AG09319 (cell line): Measurements from ENCODE around the gene EHD1.

Source experiments
- DNase-seq: peaks from one replicate; pipeline ENCODE4 v3.0.0-alpha.2; 2010; ENCODE audit warnings: low read depth; ENCODE audit errors: extremely low read depth
- TF ChIP-seq, protein P1 (sequence below): IDR thresholded peaks from 2 replicates; pipeline ENCODE4 v1.5.1; 2011; ENCODE audit warnings: low read depth, mild to moderate bottlenecking, inconsistent platforms, low read length, moderate library complexity

Gene EHD1

DNA sequence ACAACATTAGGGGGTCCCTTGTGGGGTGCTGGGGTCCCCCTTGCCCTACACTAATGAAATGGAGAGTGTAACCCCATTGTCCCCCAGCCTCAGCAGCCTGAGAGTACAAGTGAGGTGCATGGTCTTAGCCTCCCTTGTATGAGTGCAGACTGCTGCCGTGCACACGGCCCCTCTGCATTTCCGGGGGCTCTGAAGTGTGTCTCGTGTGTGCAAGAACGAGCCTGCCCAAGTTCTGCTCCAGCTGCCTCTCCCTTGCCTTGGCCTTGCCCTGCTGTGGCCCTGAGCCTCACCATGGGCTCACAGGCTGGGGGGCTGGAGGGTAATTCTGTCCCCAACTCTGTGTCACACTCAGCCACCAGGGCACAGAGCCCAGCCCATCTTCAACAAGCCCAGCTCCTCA lies 5.2 kb upstream of the EHD1 start:
- TF ChIP-seq, protein P1, sequence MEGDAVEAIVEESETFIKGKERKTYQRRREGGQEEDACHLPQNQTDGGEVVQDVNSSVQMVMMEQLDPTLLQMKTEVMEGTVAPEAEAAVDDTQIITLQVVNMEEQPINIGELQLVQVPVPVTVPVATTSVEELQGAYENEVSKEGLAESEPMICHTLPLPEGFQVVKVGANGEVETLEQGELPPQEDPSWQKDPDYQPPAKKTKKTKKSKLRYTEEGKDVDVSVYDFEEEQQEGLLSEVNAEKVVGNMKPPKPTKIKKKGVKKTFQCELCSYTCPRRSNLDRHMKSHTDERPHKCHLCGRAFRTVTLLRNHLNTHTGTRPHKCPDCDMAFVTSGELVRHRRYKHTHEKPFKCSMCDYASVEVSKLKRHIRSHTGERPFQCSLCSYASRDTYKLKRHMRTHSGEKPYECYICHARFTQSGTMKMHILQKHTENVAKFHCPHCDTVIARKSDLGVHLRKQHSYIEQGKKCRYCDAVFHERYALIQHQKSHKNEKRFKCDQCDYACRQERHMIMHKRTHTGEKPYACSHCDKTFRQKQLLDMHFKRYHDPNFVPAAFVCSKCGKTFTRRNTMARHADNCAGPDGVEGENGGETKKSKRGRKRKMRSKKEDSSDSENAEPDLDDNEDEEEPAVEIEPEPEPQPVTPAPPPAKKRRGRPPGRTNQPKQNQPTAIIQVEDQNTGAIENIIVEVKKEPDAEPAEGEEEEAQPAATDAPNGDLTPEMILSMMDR: no peak
- no peak for DNase-seq

DNA sequence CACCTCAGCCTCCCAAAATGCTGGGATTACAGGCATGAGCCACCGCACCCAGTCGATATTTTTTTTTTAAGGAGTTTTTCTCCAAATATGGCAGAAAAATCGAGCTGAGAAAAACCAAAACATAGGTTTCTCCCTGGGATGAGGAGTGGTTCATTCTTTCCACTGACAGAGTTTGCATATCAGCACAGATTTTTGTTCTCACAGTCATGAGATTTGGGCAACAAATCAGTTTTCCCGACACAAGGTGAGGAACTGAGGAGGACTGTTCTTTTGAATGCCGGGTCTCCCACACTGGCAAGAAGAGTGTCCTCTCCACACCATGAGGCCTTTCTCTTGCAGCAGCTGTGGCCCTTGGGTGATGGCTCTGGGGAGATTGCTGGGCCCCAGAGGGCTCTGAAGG lies 3.8 kb upstream of the EHD1 start:
- TF ChIP-seq, protein P1: no peak
- no peak for DNase-seq

DNA sequence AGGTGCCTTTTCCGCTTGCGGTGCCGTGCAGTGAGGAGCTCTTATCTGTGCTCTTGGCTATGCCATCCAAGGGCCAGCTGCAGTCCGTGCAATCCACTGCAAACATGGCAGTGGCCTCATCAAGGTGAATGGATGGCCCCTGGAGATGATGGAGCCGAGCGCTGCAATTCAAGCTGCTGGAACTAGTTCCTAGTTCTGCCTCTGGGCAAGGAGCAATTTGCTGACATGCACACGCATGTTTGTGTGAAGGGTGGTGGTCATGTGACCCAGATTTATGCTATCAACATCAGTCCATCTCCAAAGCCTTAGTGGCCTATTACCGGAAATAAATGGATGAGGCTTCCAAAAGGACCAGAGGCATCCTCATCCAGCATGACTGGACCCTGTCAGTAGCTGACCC lies 3.1 kb upstream of the EHD1 start:
- no peak for DNase-seq
- TF ChIP-seq, protein P1: no peak

DNA sequence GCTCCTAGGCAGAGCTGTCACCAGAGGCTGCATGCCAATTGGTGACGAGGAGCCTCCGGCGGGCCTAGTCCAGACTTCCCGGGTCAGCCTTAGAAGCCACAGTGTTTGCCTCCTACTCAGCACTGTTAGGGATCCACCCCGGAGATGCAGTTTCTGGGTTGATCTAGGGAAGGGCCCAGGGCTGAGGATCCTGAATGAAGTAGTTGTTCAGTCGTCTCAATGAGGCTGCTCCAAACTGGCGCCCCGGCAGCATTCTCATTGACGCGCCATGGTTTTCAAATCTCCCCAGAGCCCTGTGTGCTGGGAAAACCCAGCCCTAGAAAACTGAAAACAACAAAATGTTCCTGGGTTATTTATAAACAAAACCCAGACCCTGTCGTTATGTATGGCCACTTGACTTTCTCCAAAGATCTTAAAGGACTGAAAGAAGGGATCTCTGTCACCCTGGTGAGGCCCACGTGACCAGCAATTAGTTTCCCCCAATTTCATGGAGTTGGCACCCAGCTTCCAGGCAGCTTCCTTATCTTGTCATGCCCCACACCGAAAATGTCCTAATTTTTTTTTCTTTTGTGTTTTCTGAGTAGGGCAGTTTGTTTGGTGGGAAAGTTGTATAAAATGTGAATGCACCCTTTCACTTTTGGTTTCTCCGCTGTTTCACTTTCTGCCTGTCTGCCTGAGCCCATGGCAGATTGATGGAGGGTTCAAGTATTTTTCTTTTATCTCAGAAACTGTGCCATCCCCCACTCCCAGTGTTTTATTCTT lies 2.0 kb upstream of the EHD1 start:
- DNase-seq: no peak
- TF ChIP-seq, protein P1: no peak

DNA sequence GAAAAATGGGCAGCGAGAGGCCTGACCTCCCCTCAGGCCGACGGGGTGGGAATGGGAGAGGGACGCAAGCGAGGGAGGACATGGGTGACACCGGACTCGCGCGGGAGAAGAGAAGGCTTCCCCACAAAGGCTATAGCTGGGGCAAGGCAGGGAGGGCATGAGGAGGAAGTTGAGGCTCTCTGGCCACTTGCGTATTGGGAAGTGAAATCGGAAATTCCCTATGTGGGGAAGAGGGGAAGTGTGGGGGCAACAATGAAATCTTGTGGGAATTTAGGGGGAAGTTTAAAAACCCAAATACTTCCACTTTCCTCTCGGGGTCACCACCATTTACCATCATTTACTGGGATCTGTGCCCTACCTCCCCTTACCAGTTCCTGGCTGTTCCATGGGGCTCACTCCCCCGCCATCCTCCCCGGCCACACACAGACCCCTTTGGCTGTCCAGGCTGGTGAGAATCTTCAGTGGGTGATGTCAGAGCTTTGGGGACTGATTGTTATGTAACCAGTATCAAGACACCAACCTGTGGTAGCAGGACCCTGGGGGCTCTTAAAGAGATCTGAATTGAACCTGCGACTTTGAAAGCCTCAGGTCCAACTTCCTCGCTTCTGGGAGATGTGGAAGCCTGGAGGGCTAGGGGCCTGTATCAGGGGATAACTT lies 951 bp upstream of the EHD1 start:
- DNase-seq: no peak
- TF ChIP-seq, protein P1: no peak

DNA sequence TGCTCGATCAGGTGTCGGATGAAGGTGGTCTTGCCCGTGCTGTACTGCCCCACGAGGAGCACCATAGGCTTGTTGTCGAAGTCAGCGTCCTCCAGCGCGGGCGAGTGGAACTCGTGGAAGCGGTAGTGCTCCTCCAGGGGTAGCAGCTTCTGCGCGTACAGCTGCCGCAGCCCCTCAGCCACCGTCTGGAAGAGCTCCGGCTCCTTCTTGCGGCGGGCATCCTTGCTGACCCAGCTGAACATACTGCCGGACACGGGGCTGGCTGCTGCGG lies 263 bp downstream of the EHD1 start:
- no peak for DNase-seq
- TF ChIP-seq, protein P1: no peak

DNA sequence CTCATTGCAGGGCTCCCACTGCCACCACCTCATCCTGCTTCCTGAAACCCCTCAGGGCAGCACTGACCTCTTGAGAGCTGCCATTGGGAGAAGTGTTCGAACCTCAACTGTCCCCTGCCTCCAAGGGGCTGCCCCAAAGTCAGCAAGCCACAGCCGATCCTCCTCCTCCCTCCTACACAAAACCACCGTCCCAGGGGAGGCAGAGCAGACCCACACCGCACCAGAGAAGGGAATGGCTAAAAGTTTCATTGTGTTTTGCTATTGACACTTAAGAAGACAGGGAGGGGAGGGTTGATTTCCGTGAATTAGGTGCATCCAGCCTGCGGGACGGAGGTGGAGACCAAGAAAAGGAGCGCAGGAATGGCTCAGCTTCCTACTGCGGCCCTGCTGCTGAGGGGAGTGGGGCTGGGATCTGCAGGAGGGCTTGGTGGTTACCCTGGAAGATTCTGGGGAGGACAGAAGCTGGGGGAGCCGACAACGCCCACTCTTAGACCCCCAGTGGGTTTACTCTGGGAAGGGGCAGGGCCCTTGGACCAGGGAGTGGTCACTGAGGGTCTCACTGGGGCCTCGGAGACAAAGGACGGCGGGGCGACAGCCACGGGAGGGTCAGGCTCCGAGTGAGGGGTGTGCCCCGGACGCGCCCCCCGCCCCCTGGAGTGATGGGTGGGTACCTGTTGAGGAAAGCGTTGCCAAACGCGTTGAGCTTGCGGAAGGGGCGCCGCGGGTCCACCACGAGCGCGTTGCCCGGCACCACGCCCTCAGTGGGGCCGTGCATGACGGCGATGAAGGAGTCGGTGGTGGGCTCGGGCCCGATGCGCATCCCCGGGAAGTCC lies 815 bp downstream of the EHD1 start:
- TF ChIP-seq, protein P1: no peak

More for the DNA sequence above, 815 bp downstream of the EHD1 start:
- DNase-seq: no peak
